Karpas-422 (cell line): ENCODE results near the gene TAAR9. TPM values are rescaled to one million over a fixed set of nuclear protein-coding genes. Genes with fewer than 3 reads are reported as not detected.

Experiments
- DNase-seq: peaks from one replicate; pipeline ENCODE4 v3.0.0-alpha.2; 2015
- H2AFZ ChIP-seq: fragments of 200-600 bp; sonication (generic); 2 replicates; pipeline ENCODE4 v1.6.1; 2014; ENCODE audit warnings: antibody characterized with exemption, low read length, mixed read lengths
- H3K27ac ChIP-seq: fragments of 200-600 bp; sonication (generic); 2 replicates; pipeline ENCODE4 v1.5.1; 2014; ENCODE audit warnings: mild to moderate bottlenecking, low read length, moderate library complexity
- H3K27me3 ChIP-seq: fragments of 200-600 bp; sonication (generic); 2 replicates; pipeline ENCODE4 v1.6.1; 2014; ENCODE audit warnings: low read length, mixed read lengths
- H3K36me3 ChIP-seq: fragments of 200-600 bp; sonication (generic); 2 replicates; pipeline ENCODE4 v1.6.1; 2014; ENCODE audit warnings: low read length, mixed read lengths; ENCODE audit not compliant: insufficient read depth
- H3K4me1 ChIP-seq: fragments of 200-600 bp; sonication (generic); 2 replicates; pipeline ENCODE4 v1.6.1; 2014; ENCODE audit warnings: mild to moderate bottlenecking, low read length, mixed read lengths
- H3K4me2 ChIP-seq: fragments of 200-600 bp; sonication (generic); 2 replicates; pipeline ENCODE4 v1.6.1; 2014; ENCODE audit warnings: low read length, low read depth, mild to moderate bottlenecking; ENCODE audit not compliant: poor library complexity, severe bottlenecking
- H3K4me3 ChIP-seq: fragments of 200-600 bp; sonication (generic); 2 replicates; pipeline ENCODE4 v1.5.1; 2014; ENCODE audit warnings: mild to moderate bottlenecking, antibody characterized with exemption, low read length, mixed read lengths
- H3K79me2 ChIP-seq: fragments of 200-600 bp; sonication (generic); 2 replicates; pipeline ENCODE4 v1.6.1; 2014; ENCODE audit warnings: mild to moderate bottlenecking, low read length, mixed read lengths
- H3K9ac ChIP-seq: fragments of 200-600 bp; sonication (generic); 2 replicates; pipeline ENCODE4 v1.6.0; 2014; ENCODE audit warnings: low read length
- H3K9me2 ChIP-seq: fragments of 200-600 bp; sonication (generic), shearing (Covaris generic); replicated peaks from 2 replicates; pipeline ENCODE4 v1.6.0; 2014; ENCODE audit warnings: mild to moderate bottlenecking, low read length, moderate library complexity; ENCODE audit not compliant: insufficient read depth
- H3K9me3 ChIP-seq: fragments of 300-700, 200-600 bp; sonication (generic); 2 replicates; pipeline ENCODE4 v1.6.1; 2014; ENCODE audit warnings: low read length, mixed read lengths
- H4K20me1 ChIP-seq: fragments of 200-600 bp; sonication (generic); 2 replicates; pipeline ENCODE4 v1.6.1; 2014; ENCODE audit warnings: mild to moderate bottlenecking, antibody characterized with exemption, low read length, low read depth; ENCODE audit not compliant: insufficient read depth
- small RNA-seq: library from RNA; depleted of rRNA; stranded (forward); fragments of <200 nt; gene quantifications from one replicate; pipeline ENCODE3, GENCODE V24; 2014
- total RNA-seq: library from RNA; depleted of rRNA; stranded (reverse); fragments of >200 nt; shearing (Covaris generic); gene quantifications from 2 replicates; pipeline ENCODE4 v1.2.3, GENCODE V29; 2014; ENCODE audit warnings: low replicate concordance; rRNA removed

TAAR9 gene
- total RNA-seq, 1 experiment from 2014 or later = not detected

DNA sequence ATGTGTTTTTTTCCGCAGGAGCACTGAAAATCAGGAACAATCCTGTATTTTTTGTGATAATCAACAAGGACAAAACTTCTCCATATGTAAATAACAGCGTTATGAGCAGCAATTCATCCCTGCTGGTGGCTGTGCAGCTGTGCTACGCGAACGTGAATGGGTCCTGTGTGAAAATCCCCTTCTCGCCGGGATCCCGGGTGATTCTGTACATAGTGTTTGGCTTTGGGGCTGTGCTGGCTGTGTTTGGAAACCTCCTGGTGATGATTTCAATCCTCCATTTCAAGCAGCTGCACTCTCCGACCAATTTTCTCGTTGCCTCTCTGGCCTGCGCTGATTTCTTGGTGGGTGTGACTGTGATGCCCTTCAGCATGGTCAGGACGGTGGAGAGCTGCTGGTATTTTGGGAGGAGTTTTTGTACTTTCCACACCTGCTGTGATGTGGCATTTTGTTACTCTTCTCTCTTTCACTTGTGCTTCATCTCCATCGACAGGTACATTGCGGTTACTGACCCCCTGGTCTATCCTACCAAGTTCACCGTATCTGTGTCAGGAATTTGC, 32.2 kb downstream of the TAAR9 start, which contains the start of gene TAAR6:
TAAR6 (plus strand) TSS at position 102 of the 557 bp plus-strand sequence; CDS start at position 102, 0 bp downstream.
- H3K4me2 ChIP-seq = no peak within 1 kb of the TSS
- H3K9ac ChIP-seq = no peak within 1 kb of the TSS
- H3K9me3 ChIP-seq = no peaks in the 10 kb centered on the region
- H3K4me1 ChIP-seq = no peaks in the 10 kb centered on the region
- no peak within 1 kb of the TSS for H3K4me3 ChIP-seq
- DNase-seq = no peak
- no peaks in the 10 kb centered on the region for H3K36me3 ChIP-seq
- no peaks in the 10 kb centered on the region for H3K27me3 ChIP-seq
- no peaks in the 10 kb centered on the region for H3K9me2 ChIP-seq
- no peaks in the 10 kb centered on the region for H3K79me2 ChIP-seq
- H2AFZ ChIP-seq = no peak within 1 kb of the TSS
- H3K27ac ChIP-seq = no peak within 1 kb of the TSS
- H4K20me1 ChIP-seq = no peaks in the 10 kb centered on the region

DNA sequence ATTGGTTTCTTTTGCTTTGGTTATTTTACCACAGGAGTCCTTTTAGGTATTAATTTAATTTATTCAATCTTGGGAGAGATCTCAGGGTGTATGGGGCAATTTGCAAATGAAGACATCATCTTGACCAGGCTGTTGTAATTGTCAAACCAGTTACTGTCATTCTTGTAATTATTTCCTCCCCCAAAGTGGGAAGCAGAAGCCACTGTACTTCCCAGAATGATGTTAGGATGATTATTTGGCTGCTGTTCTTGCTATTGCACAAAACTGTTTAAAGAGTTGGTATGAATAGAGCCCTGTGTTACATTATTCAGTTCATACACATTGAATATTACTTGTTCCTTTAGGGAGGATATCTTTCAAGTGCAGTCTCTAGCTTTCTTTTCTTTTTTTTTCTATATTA, 33.7 kb downstream of the TAAR9 start:
- H3K9ac ChIP-seq = no peak overlapping the region
- no peaks in the 10 kb centered on the region for H3K4me1 ChIP-seq
- no peak overlapping the region for H3K27ac ChIP-seq
- no peak overlapping the region for H2AFZ ChIP-seq
- no peaks in the 10 kb centered on the region for H4K20me1 ChIP-seq
- H3K9me3 ChIP-seq = no peaks in the 10 kb centered on the region
- no peaks in the 10 kb centered on the region for H3K36me3 ChIP-seq
- no peak for DNase-seq
- H3K4me2 ChIP-seq = no peak overlapping the region
- no peak overlapping the region for H3K4me3 ChIP-seq
- H3K27me3 ChIP-seq = no peaks in the 10 kb centered on the region
- H3K79me2 ChIP-seq = no peaks in the 10 kb centered on the region
- no peaks in the 10 kb centered on the region for H3K9me2 ChIP-seq

DNA sequence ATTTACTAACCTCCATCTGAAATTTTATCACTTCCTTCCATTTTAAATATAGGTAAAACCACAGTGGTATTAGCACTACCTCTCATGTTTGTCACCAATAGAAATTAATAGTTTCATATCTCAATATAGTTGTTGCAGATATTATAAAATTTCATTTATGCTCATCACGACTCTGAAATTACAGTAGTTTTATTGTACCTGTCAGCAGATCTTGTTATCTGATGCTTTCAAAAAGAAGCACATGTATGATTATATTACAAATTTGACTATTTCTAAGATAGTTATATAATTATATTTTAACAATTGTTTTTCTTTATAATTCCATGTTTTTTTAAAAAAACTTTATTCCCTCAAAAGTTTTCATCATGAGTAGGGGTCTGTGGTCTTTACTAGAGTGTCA, 46.6 kb downstream of the TAAR9 start:
- no peaks in the 10 kb centered on the region for H4K20me1 ChIP-seq
- H3K9me3 ChIP-seq = no peaks in the 10 kb centered on the region
- H3K9ac ChIP-seq = no peak overlapping the region
- H3K9me2 ChIP-seq = no peaks in the 10 kb centered on the region
- H3K79me2 ChIP-seq = no peaks in the 10 kb centered on the region
- DNase-seq = no peak
- no peaks in the 10 kb centered on the region for H3K4me1 ChIP-seq
- H2AFZ ChIP-seq = no peak overlapping the region
- no peaks in the 10 kb centered on the region for H3K27me3 ChIP-seq
- H3K27ac ChIP-seq = no peak overlapping the region
- H3K4me2 ChIP-seq = no peak overlapping the region
- H3K4me3 ChIP-seq = no peak overlapping the region
- no peaks in the 10 kb centered on the region for H3K36me3 ChIP-seq

DNA sequence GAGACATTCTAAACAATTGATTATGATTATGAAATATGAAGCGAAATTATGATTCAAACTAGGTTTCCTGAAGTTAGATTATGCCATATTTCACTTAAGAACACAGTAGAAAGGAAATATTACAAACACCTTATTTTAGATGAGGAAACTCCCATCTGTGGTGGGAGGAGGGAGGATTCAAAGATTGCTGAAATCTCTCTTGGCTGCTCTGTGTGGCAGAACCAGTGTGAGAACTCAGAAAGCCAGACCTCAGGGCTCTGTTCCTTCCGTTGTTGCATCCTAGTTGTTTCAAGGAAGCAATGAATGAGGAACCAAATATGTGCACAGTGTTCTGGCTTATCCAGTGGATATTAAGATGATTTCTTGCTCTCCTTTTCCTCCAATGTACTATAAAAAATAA, 49.3 kb downstream of the TAAR9 start:
- DNase-seq = no peak
- Histone ChIP-seq H3K4me2 (no peak overlapping the region), H3K36me3 (no peaks in the 10 kb centered on the region), H3K4me3 (no peak overlapping the region), H3K9ac (no peak overlapping the region), H3K4me1 (no peaks in the 10 kb centered on the region), H3K79me2 (no peaks in the 10 kb centered on the region), H3K27ac (no peak overlapping the region), H3K27me3 (no peaks in the 10 kb centered on the region), H3K9me2 (no peaks in the 10 kb centered on the region), H2AFZ (no peak overlapping the region), H3K9me3 (no peaks in the 10 kb centered on the region), H4K20me1 (no peaks in the 10 kb centered on the region)

Small RNAs within 50 kb of the gene (small RNA-seq; reads per million reads assigned to genes)
- not detected for gene TAAR7P

Other genes starting within 250 kb of the TAAR9 start
- gene MOXD1, start 136.8 kb upstream of the TAAR9 start, total RNA-seq = not detected in 2 replicates
- gene STX7, start 25.2 kb upstream of the TAAR9 start, total RNA-seq = 38.5 and 39.7 TPM in 2 replicates
- not detected in 2 replicates for gene TAAR8, start 14.4 kb downstream of the TAAR9 start, total RNA-seq
- not detected in 2 replicates for gene TAAR6, start 32.0 kb downstream of the TAAR9 start, total RNA-seq
- not detected in 2 replicates for gene TAAR5, start 51.5 kb downstream of the TAAR9 start, total RNA-seq
- gene TAAR2, start 86.0 kb downstream of the TAAR9 start, total RNA-seq = not detected in 2 replicates
- gene TAAR1, start 120.9 kb downstream of the TAAR9 start, total RNA-seq = not detected in 2 replicates
- not detected in 2 replicates for gene VNN1, start 175.8 kb downstream of the TAAR9 start, total RNA-seq
- gene VNN2, start 219.6 kb downstream of the TAAR9 start, total RNA-seq = 43.4 and 48.9 TPM in 2 replicates